Endodermal cell (in vitro differentiated cells): ENCODE results near the gene CAMK2A. TPM values are rescaled to one million over a fixed set of nuclear protein-coding genes. Genes with fewer than 3 reads are reported as not detected.
A peak's percentile ranks its signal among the peaks of the same experiment; 100 is the strongest.

Experiments
- DNase-seq: peaks from one replicate; pipeline ENCODE4 v3.0.0-alpha.2; 2017
- H3K27ac ChIP-seq: 2 replicates; pipeline ENCODE4 v1.5.1; 2013; ENCODE audit warnings: mild to moderate bottlenecking, low read depth, low read length, moderate library complexity
- H3K27me3 ChIP-seq: 2 replicates; pipeline ENCODE4 v1.6.1; 2013; ENCODE audit warnings: mild to moderate bottlenecking, low read length, moderate library complexity; ENCODE audit not compliant: insufficient read depth, control insufficient read depth, poor library complexity, severe bottlenecking
- H3K36me3 ChIP-seq: 2 replicates; pipeline ENCODE4 v1.7.0; 2013; ENCODE audit warnings: mild to moderate bottlenecking, low read length, moderate library complexity; ENCODE audit not compliant: control insufficient read depth, insufficient read depth
- H3K4me1 ChIP-seq: one replicate; pipeline ENCODE4 v1.7.0; 2013; ENCODE audit warnings: low read length; ENCODE audit not compliant: control insufficient read depth, insufficient read depth
- H3K4me3 ChIP-seq: 2 replicates; pipeline ENCODE4 v1.5.1; 2013; ENCODE audit warnings: mild to moderate bottlenecking, low read length, moderate library complexity
- H3K9ac ChIP-seq: 2 replicates; pipeline ENCODE4 v1.6.1; 2013; ENCODE audit warnings: mild to moderate bottlenecking, low read length, moderate library complexity; ENCODE audit not compliant: poor library complexity, severe bottlenecking; ENCODE audit errors: extremely low read depth
- H3K9me3 ChIP-seq: 2 replicates; pipeline ENCODE4 v1.6.1; 2013; ENCODE audit warnings: mild to moderate bottlenecking, low read length, moderate library complexity; ENCODE audit not compliant: control insufficient read depth
- H3K27ac Mint-ChIP-seq: 2 replicates; pipeline ENCODE4 v1.8.0; 2020; ENCODE audit warnings: mixed read lengths
- H3K27me3 Mint-ChIP-seq: 2 replicates; pipeline ENCODE4 v1.8.0; 2021; ENCODE audit warnings: mild to moderate bottlenecking, mixed read lengths; ENCODE audit not compliant: insufficient read depth
- H3K36me3 Mint-ChIP-seq: 2 replicates; pipeline ENCODE4 v1.8.0; 2020; ENCODE audit warnings: low read depth, mixed read lengths
- H3K4me1 Mint-ChIP-seq: 2 replicates; pipeline ENCODE4 v1.8.0; 2020; ENCODE audit warnings: mixed read lengths
- H3K4me3 Mint-ChIP-seq: 2 replicates; pipeline ENCODE4 v1.8.0; 2020; ENCODE audit warnings: mild to moderate bottlenecking, moderate library complexity, mixed read lengths
- H3K9me3 Mint-ChIP-seq: 2 replicates; pipeline ENCODE4 v1.8.0; 2020; ENCODE audit warnings: mild to moderate bottlenecking, mixed read lengths
- CTCF ChIP-seq: fragments of 200-600 bp; sonication (generic); conservative IDR thresholded peaks from 2 replicates; pipeline ENCODE4 v1.5.0; 2021; ENCODE audit warnings: antibody characterized with exemption, mild to moderate bottlenecking
- WGBS, 2 experiments: methylation state at CpG; one replicate each; pipeline versions ENCODE4 v1.1.5 to v1.1.7; 2013; ENCODE audit warnings: missing lambda C conversion rate in 2 of 2, mixed read lengths in 1 of 2; ENCODE audit not compliant: insufficient coverage in 1 of 2, insufficient read length in 1 of 2; 5-methylcytosine and 5-hydroxymethylcytosine counted together
- total RNA-seq, 2 donors: library from RNA; stranded (reverse); fragmentation: NEBNext Ultra II Directional in 1 of 2; extraction: Animal tissue kit (Norgen Biotek cat#: 25700) in 1 of 2; gene quantifications; 2 replicates in 1 of 2; 3 replicates in 1 of 2; pipeline ENCODE4 v1.2.1, GENCODE V29; 2021

CAMK2A gene
- total RNA-seq, 2 donors from 2014 or later, result 0.31 to 0.49 TPM

- H3K27ac Mint-ChIP-seq, result no peak overlapping the region
- no peaks in the 10 kb centered on the region for H3K36me3 Mint-ChIP-seq
- Histone ChIP-seq H3K36me3 (no peaks in the 10 kb centered on the region), H3K9ac (no peak overlapping the region), H3K9me3 (no peaks in the 10 kb centered on the region), H3K27ac (no peak overlapping the region), H3K4me3 (no peak overlapping the region), H3K27me3 (no peaks in the 10 kb centered on the region), H3K4me1 (no peaks in the 10 kb centered on the region)
- 91% methylated on average over 5 to 6 of the region's 6 CpGs for WGBS, 2 experiments
- H3K9me3 Mint-ChIP-seq, result no peaks in the 10 kb centered on the region
- DNase-seq, result no peak
- no peak for TF ChIP-seq CTCF
- H3K4me1 Mint-ChIP-seq, result peaks cover 7% of the 10 kb centered on the region
- peaks cover 5% of the 10 kb centered on the region for H3K27me3 Mint-ChIP-seq
- H3K4me3 Mint-ChIP-seq, result no peak overlapping the region
These were observed 22.9 kb upstream of the CAMK2A start for GRCh38 chr5:150312518-150312917.

- Histone ChIP-seq H3K9me3 (no peaks in the 10 kb centered on the region), H3K9ac (no peak overlapping the region), H3K27me3 (peaks cover 3% of the 10 kb centered on the region), H3K36me3 (no peaks in the 10 kb centered on the region), H3K4me1 (no peaks in the 10 kb centered on the region), H3K4me3 (no peak overlapping the region), H3K27ac (no peak overlapping the region)
- Mint-ChIP-seq H3K27me3 (peaks cover 7% of the 10 kb centered on the region), H3K4me1 (peaks cover 4% of the 10 kb centered on the region), H3K9me3 (no peaks in the 10 kb centered on the region), H3K4me3 (no peak overlapping the region), H3K36me3 (no peaks in the 10 kb centered on the region), H3K27ac (no peak overlapping the region)
- peak; percentile 80 for DNase-seq
- 78 to 82% methylated on average over 5 to 7 of the region's 7 CpGs for WGBS, 2 experiments
- no peak for TF ChIP-seq CTCF
These were observed 21.6 kb upstream of the CAMK2A start for GRCh38 chr5:150311015-150311692.

GRCh38 chr5:150310246-150310645 lies 20.7 kb upstream of the CAMK2A start:
- 83 to 93% methylated on average over 1 to 5 of the region's 5 CpGs for WGBS, 2 experiments
- peaks cover 11% of the 10 kb centered on the region for H3K27me3 Mint-ChIP-seq
- no peak for TF ChIP-seq CTCF
- peaks cover 8% of the 10 kb centered on the region for H3K4me1 Mint-ChIP-seq
- Histone ChIP-seq H3K27me3 (peaks cover 3% of the 10 kb centered on the region), H3K36me3 (no peaks in the 10 kb centered on the region), H3K4me1 (no peaks in the 10 kb centered on the region), H3K9me3 (no peaks in the 10 kb centered on the region), H3K4me3 (no peak overlapping the region), H3K9ac (no peak overlapping the region), H3K27ac (no peak overlapping the region)
- H3K9me3 Mint-ChIP-seq, result no peaks in the 10 kb centered on the region
- H3K27ac Mint-ChIP-seq, result no peak overlapping the region
- no peak overlapping the region for H3K4me3 Mint-ChIP-seq
- no peaks in the 10 kb centered on the region for H3K36me3 Mint-ChIP-seq
- no peak for DNase-seq
